GM21528 (cell line): ENCODE results near the gene TMEM163.
A peak's percentile ranks its signal among the peaks of the same experiment; 100 is the strongest.
"Not testable (repeated sequence)": the region's sequence is repeated elsewhere in the genome, so short reads cannot be mapped to it uniquely, and the experiment has no call there.

Experiments
- ATAC-seq: cut with Tn5 transposase; IDR thresholded peaks from one replicate; pipeline ENCODE4 v1.9.1; 2021; ENCODE audit warnings: mild to moderate bottlenecking, moderate library complexity; ENCODE audit not compliant: unreplicated experiment, low FRiP score

TMEM163 gene

DNA sequence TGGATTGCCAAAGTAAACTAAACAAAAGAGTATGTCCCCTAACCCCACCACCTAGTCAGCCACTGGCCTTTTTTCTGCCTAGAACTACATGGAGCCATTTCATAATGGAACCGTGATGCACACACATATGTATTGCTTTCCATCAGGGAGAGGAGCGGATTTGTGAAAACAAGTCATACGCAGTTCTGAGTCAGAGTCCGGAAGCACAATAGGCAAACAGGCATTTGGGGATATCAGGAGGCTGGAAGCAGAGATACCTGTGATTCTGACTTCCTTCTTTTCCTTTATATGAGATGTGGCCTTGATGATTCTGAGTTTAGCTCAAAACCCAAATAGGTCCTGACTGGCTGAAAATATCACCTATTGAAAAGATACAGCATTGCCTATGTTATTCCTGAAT, 93.5 kb downstream of the TMEM163 start:
- no peak for ATAC-seq

DNA sequence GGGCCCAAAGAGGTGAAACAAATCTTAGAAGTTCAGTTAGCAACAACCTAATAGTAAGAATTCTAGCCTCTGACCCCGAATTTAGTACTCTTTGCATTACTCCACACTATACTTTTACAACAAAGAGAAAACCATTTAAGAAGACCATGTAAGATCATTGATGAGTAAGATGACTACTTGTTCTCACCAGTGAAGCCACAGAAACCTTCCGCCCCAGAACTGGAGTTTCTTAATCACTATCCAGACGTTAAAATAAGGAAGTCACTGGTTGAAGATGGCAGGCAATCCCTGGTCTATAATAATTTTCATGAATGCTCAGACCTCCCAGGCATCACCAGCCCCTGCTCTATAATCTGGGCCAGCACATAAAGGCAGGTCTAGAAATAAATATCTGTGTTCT, 95.0 kb downstream of the TMEM163 start:
- ATAC-seq, result peak; percentile 93

DNA sequence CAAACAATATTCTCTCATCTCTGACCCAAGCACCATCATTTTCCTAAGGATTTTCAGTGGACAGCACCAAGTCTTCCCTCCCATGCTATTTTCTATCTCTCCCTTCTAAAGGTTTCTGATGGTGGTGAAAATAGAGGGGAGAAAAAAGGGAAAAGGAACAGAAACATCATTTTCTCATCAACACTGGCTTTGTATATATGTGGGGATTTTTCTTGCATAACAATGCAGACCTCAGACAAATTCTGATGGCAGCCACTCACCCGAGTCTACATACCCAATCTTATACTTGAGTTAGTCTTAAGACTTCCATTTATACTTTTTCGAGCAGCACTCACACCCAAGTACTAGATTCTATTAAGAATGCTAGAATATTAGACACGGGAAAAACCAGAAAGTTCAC, 95.8 kb downstream of the TMEM163 start:
- no peak for ATAC-seq

- ATAC-seq, result no peak
Observed at GRCh38 chr2:134621939-134622705, 96.7 kb downstream of the TMEM163 start.

DNA sequence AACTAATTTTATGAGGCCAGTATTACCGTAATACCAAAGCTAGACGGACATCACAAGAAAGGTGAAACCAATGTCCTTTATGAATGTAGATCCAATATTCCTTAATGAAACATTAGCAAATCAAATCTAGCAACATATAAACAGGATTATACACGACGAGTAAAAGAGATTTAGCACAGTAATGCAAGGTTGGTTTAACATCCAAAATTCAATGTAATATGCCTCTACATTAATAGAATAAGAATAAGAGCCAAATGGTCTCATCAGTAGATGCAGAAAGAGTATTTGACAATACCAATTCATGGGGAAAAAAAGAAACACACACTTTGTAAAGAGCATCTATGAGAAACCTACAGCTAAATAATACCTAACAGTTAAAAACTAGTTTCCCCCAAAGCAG, 99.5 kb downstream of the TMEM163 start:
- no peak for ATAC-seq

GRCh38 chr2:134615480-134615879, 103.3 kb downstream of the TMEM163 start:
- not testable (repeated sequence) for ATAC-seq

GRCh38 chr2:134611316-134611715, 107.5 kb downstream of the TMEM163 start:
- no peak for ATAC-seq

- ATAC-seq, result no peak
Observed at GRCh38 chr2:134610871-134611270, 107.9 kb downstream of the TMEM163 start.

- ATAC-seq, result no peak
Observed at GRCh38 chr2:134609924-134610513, 108.8 kb downstream of the TMEM163 start.

GRCh38 chr2:134603966-134604365, 114.8 kb downstream of the TMEM163 start:
- ATAC-seq, result no peak

GRCh38 chr2:134602666-134603065, 116.1 kb downstream of the TMEM163 start:
- ATAC-seq, result no peak

DNA sequence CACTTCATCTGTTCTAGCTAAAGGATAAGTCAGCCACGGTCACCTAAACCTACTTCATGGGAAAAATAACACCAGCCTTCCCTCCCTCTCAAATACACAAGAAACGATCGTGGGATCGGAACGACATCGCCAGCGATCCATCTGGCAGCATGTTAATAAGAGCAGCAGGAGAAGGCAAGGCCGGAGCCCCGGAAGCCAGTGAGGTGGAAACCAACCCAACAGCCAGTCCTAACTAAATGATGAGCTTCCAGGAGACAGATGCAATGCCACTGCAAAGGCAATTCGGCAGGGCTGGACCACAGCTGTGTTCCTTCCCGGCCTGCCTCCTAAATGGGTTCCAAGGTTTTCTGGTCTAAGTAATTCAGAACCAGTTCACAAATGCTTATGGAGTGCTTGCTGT, 117.5 kb downstream of the TMEM163 start:
- ATAC-seq, result no peak

DNA sequence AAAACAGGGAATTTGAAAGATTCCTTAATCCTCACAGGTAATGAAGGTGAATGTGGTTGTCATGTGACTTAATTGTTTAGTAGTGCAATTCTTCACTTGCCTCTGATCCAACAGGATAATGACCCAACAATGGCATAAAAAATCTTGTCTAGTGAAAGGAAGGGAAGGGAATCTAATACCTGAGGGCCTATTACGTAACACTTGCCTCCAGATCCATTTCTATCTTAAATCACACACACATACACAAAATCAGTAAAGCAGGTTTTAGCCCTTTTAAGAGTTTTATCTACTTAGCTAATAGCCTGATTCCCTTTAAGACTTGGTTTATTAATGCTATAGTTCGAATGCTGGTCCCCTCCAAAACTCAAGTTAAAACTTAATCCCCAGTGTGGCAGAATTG, 118.6 kb downstream of the TMEM163 start:
- no peak for ATAC-seq

DNA sequence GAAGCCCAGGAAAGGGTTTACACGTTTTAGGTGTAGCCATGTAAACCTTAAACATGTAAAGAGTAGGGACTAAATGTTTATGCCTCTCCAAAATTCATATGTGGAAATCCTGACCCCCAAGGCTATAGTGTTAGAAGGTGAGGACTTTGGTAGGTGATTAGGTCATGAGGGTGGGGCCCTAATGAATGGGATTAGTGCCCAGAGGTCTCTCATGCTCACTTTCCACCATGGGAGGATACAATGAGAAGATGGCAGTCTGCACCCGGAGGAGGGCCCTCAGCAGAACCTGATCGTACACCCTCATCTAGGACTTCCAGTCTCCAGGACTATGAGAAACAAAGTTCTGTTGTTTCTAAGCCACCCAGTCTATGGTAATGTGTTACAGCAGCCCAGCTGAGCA, 119.6 kb downstream of the TMEM163 start:
- ATAC-seq, result no peak

- ATAC-seq, result no peak
Observed at GRCh38 chr2:134594399-134594798, 124.4 kb downstream of the TMEM163 start.

GRCh38 chr2:134593519-134593918, 125.3 kb downstream of the TMEM163 start:
- ATAC-seq, result no peak

GRCh38 chr2:134592377-134592776, 126.4 kb downstream of the TMEM163 start:
- no peak for ATAC-seq

- ATAC-seq, result no peak
Observed at GRCh38 chr2:134591526-134591925, 127.3 kb downstream of the TMEM163 start.

DNA sequence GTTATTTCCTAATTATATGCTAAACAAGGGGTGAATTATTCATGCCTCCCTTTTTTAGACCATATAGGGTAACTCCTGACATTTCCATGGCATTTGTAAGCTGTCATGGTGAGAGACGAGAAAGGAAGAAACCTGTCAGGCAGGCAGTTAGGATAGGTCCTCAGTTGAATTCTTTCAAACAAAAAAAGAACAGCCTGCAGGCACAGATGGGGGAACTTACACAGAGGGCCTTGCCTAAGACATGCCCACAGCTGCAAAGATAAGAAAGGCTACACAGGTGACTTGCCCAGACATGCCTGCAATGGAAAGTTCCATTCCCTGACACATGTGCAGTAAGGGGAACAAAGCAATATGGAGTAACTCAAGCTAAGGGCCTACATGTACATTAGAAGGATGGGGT, 128.1 kb downstream of the TMEM163 start:
- ATAC-seq, result no peak

DNA sequence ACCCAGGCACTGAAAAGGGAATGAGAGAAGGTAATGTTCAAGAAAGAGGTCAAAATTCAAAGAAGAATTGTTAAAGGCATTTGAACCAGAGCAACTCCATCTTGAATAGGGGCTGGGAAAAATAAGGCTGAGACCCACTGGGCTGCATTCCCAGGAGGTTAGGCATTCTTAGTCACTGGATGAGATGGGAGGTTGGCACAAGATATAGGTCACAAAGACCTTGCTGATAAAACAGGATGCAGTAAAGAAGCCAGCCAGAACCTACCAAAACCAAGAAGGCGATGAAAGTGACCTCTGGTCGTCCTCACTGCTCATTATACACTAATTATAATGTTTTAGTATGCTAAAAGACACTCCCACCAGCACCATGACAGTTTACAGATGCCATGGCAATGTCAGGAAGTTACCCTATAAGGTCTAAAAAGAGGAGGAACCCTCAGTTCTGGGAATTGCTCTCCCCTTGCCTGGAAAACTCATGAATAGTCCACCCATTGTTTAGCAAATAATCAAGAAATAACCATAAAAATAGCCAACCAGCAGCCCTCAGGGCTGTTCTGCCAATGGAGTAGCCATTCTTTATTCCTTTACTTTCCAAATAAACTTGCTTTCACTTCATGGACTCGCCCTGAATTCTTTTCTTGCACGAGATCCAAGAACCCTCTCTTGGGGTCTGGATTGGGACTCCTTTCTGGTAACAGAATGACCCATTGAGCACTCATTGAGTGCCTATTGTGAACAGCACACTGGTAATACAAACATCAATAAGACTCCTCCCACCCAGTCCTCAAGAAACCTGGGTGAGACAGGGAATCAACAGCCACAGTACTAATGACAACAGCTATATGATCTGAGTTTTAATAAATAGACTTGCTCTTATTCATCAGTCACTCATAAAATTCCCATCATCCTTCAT, 129.4 kb downstream of the TMEM163 start:
- ATAC-seq, result not testable (repeated sequence)

- no peak for ATAC-seq
Observed at GRCh38 chr2:134588556-134588955, 130.2 kb downstream of the TMEM163 start.
